Ascending aorta (tissue), 2 donors: Measurements from ENCODE around the gene CCDC9B. TPM values are rescaled to one million over a fixed set of nuclear protein-coding genes. Genes with fewer than 3 reads are reported as not detected.

Experiments used
- DNase-seq, 2 donors: peaks; one replicate each; pipeline ENCODE4 v3.0.0-alpha.2; 2019; ENCODE audit warnings: low spot score in 2 of 2
- H3K27ac ChIP-seq, 2 donors: fragments of 200-600 bp; sonication (generic); one replicate each; pipeline ENCODE4 v1.5.1; 2016 to 2017; ENCODE audit warnings: mild to moderate bottlenecking in 1 of 2
- H3K27me3 ChIP-seq: fragments of 200-600 bp; sonication (generic); one replicate; pipeline ENCODE4 v1.5.1; 2017
- H3K36me3 ChIP-seq, 2 donors: fragments of 200-600 bp; sonication (generic); one replicate each; pipeline ENCODE4 v1.5.1; 2016
- H3K4me1 ChIP-seq, 2 donors: fragments of 200-600 bp; sonication (generic); one replicate each; pipeline ENCODE4 v1.5.1; 2016 to 2017; ENCODE audit warnings: mild to moderate bottlenecking in 1 of 2
- H3K4me3 ChIP-seq, 2 donors: fragments of 200-600 bp; sonication (generic); one replicate each; pipeline ENCODE4 v1.5.1; 2016 to 2017; ENCODE audit warnings: mild to moderate bottlenecking in 1 of 2
- H3K9me3 ChIP-seq, 2 donors: fragments of 200-600 bp; sonication (generic); one replicate each; pipeline ENCODE4 v1.5.1; 2016
- CTCF ChIP-seq, 3 experiments: fragments of 200-600 bp in 2 of 3; fragments of 450-650 bp in 1 of 3; sonication (generic) in 2 of 3; IDR thresholded peaks; one replicate each; pipeline ENCODE4 v1.5.1; 2016 to 2019; ENCODE audit warnings: antibody characterized with exemption in 3 of 3, mild to moderate bottlenecking in 1 of 3, moderate library complexity in 1 of 3
- intact Hi-C: fragments of 100-400 bp; cut with DNase I; formaldehyde crosslinking; loops from one replicate; pipeline ENCODE4 v1.15.1; 2023
- total RNA-seq: library from RNA; depleted of rRNA; stranded (reverse); fragments of >200 nt; gene quantifications from one replicate; pipeline ENCODE4 v1.1.0, GENCODE V29; 2016

CCDC9B gene
- total RNA-seq, 1 donor from 2014 or later: 55.8 TPM

GRCh38 chr15:40292246-40292645, 48.5 kb downstream of the CCDC9B start:
- no peaks in the 10 kb centered on the region for H3K36me3 ChIP-seq
- peaks cover 0 to 5% of the 10 kb centered on the region in 2 donors for H3K4me1 ChIP-seq
- TF ChIP-seq CTCF (IDR thresholded peaks at IDR 0.05): no peak
- no peaks in the 10 kb centered on the region for H3K9me3 ChIP-seq
- H3K27ac ChIP-seq: no peak overlapping the region
- H3K27me3 ChIP-seq: no peaks in the 10 kb centered on the region
- H3K4me3 ChIP-seq: no peak overlapping the region
- DNase-seq: no peak
- intact Hi-C loops: no loop called here

GRCh38 chr15:40290918-40291574, 49.7 kb downstream of the CCDC9B start:
- Histone ChIP-seq H3K4me1 (peaks cover 0 to 5% of the 10 kb centered on the region in 2 donors), H3K9me3 (no peaks in the 10 kb centered on the region), H3K4me3 (peak overlapping the region; percentile 43 to 59), H3K27ac (no peak overlapping the region), H3K36me3 (no peaks in the 10 kb centered on the region), H3K27me3 (no peaks in the 10 kb centered on the region)
- no peak for TF ChIP-seq CTCF (IDR thresholded peaks at IDR 0.05)
- DNase-seq: no peak
- intact Hi-C loops: no loop called here

GRCh38 chr15:40290545-40290917, 50.2 kb downstream of the CCDC9B start:
- H3K4me3 ChIP-seq: peak overlapping the region; percentile 43 to 59

GRCh38 chr15:40289140-40289775, 51.5 kb downstream of the CCDC9B start:
- Histone ChIP-seq H3K4me3 (no peak overlapping the region), H3K36me3 (no peaks in the 10 kb centered on the region), H3K4me1 (peaks cover 0 to 5% of the 10 kb centered on the region in 2 donors), H3K27me3 (no peaks in the 10 kb centered on the region), H3K9me3 (no peaks in the 10 kb centered on the region), H3K27ac (no peak overlapping the region)
- DNase-seq: no peak
- intact Hi-C loops: no loop called here
- TF ChIP-seq CTCF (IDR thresholded peaks at IDR 0.05): no peak

More at GRCh38 chr15:40290545-40290917, 50.2 kb downstream of the CCDC9B start:
- Histone ChIP-seq H3K9me3 (no peaks in the 10 kb centered on the region), H3K27me3 (no peaks in the 10 kb centered on the region), H3K27ac (no peak overlapping the region), H3K36me3 (no peaks in the 10 kb centered on the region), H3K4me1 (peaks cover 0 to 5% of the 10 kb centered on the region in 2 donors)
- no peak for TF ChIP-seq CTCF (IDR thresholded peaks at IDR 0.05)
- no peak for DNase-seq
- intact Hi-C loops: no loop called here

- Histone ChIP-seq H3K9me3 (no peaks in the 10 kb centered on the region), H3K36me3 (no peaks in the 10 kb centered on the region), H3K4me1 (peaks cover 4 to 7% of the 10 kb centered on the region in 2 donors), H3K27ac (no peak overlapping the region), H3K27me3 (peaks cover 3% of the 10 kb centered on the region), H3K4me3 (no peak overlapping the region)
- intact Hi-C loops: no loop called here
- DNase-seq: no peak
- TF ChIP-seq CTCF (IDR thresholded peaks at IDR 0.05): no peak
These were observed 52.8 kb downstream of the CCDC9B start for GRCh38 chr15:40287968-40288367.
